ENCODE measurements around the gene PILRA. TPM values are rescaled to one million over a fixed set of nuclear protein-coding genes. Genes with fewer than 3 reads are reported as not detected.

Gene PILRA
- polyA plus RNA-seq, 1 of the 3 experiments (the other 2 are of a cell fraction) = 0.89 TPM

DNA sequence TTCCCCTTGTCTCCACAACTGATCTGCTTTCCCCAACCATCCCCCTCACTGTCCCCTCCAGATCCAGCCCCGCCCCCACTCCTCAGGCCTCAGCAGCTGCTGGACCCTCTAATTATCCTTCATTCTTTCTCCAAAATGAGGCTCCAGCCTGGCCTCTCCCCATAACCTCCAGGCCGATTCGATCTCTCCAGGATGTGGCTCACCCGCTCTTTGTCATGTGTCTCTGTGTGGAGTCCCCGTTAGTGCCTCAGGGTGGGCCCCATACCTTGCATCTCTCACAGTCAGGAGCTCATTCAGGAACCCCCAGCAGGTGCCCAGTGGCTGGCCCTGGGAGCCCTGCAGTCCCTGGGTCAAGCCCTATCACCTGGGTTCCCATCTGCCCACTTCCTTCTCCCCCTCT lies 1.3 kb downstream of the PILRA start:
- TF ChIP-seq RXRA (IDR thresholded peaks at IDR 0.05; ENCODE audit: borderline replicate concordance, low read depth) (no peak), TAF1 (IDR thresholded peaks at IDR 0.05; ENCODE audit: borderline replicate concordance, low read depth, low read length) (no peak)
- CTCF ChIA-PET = interaction anchor here (1.6 to 12.0 kb wide), 2 partner anchors 10 to 33 kb away, joined by 4 to 68 read pairs; no protein-coding TSS in a partner anchor

DNA sequence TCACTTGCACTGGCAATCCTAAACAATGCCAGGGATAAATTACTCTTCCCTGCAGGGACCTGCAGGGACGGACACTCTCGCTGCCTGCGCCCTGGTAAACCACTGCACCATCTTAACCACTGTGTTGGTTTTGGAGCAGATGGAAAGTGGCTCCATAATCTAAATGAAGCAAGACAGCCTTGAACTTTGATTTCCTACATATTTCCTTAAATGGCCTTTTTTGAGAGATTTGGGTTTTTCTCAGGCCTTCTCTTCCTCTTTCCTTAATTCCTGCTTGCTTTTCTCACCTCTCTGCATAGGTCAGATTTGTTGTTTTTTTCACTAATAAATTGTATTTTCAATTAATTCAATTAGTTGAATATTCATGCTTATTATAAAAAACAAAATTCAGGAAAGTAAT lies 2.8 kb downstream of the PILRA start:
- TF ChIP-seq NFIC (IDR thresholded peaks at IDR 0.05; ENCODE audit: borderline replicate concordance) = no peak
- TF ChIP-seq, protein P1, sequence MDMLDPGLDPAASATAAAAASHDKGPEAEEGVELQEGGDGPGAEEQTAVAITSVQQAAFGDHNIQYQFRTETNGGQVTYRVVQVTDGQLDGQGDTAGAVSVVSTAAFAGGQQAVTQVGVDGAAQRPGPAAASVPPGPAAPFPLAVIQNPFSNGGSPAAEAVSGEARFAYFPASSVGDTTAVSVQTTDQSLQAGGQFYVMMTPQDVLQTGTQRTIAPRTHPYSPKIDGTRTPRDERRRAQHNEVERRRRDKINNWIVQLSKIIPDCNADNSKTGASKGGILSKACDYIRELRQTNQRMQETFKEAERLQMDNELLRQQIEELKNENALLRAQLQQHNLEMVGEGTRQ (IDR thresholded peaks at IDR 0.05; ENCODE audit: borderline replicate concordance, low read depth, low read length) = no peak
- TF ChIP-seq, protein P2, sequence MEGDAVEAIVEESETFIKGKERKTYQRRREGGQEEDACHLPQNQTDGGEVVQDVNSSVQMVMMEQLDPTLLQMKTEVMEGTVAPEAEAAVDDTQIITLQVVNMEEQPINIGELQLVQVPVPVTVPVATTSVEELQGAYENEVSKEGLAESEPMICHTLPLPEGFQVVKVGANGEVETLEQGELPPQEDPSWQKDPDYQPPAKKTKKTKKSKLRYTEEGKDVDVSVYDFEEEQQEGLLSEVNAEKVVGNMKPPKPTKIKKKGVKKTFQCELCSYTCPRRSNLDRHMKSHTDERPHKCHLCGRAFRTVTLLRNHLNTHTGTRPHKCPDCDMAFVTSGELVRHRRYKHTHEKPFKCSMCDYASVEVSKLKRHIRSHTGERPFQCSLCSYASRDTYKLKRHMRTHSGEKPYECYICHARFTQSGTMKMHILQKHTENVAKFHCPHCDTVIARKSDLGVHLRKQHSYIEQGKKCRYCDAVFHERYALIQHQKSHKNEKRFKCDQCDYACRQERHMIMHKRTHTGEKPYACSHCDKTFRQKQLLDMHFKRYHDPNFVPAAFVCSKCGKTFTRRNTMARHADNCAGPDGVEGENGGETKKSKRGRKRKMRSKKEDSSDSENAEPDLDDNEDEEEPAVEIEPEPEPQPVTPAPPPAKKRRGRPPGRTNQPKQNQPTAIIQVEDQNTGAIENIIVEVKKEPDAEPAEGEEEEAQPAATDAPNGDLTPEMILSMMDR (IDR thresholded peaks at IDR 0.05) = no peak
- TF ChIP-seq, protein P3, sequence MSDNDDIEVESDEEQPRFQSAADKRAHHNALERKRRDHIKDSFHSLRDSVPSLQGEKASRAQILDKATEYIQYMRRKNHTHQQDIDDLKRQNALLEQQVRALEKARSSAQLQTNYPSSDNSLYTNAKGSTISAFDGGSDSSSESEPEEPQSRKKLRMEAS (IDR thresholded peaks at IDR 0.05; ENCODE audit: low read depth) = no peak
- TF ChIP-seq JUND (IDR thresholded peaks at IDR 0.05) = no peak
- no peak for TF ChIP-seq TCF12 (IDR thresholded peaks at IDR 0.05)
- TF ChIP-seq RFX5 (IDR thresholded peaks at IDR 0.05; ENCODE audit: low read length) = no peak
- no peak for TF ChIP-seq RXRA (IDR thresholded peaks at IDR 0.05; ENCODE audit: borderline replicate concordance, low read depth)
- no peak for TF ChIP-seq NRF1 (IDR thresholded peaks at IDR 0.05; ENCODE audit: low read depth, low read length)
- no peak for TF ChIP-seq YY1 (IDR thresholded peaks at IDR 0.05; ENCODE audit: low read depth)
- no peak for TF ChIP-seq MEF2A (IDR thresholded peaks at IDR 0.05; ENCODE audit: borderline replicate concordance, low read depth)
- TF ChIP-seq TEAD4 (IDR thresholded peaks at IDR 0.05; ENCODE audit: borderline replicate concordance, insufficient read depth) = no peak
- no peak for TF ChIP-seq MXI1 (IDR thresholded peaks at IDR 0.05; ENCODE audit: low read depth, low read length)
- TF ChIP-seq, protein P4, sequence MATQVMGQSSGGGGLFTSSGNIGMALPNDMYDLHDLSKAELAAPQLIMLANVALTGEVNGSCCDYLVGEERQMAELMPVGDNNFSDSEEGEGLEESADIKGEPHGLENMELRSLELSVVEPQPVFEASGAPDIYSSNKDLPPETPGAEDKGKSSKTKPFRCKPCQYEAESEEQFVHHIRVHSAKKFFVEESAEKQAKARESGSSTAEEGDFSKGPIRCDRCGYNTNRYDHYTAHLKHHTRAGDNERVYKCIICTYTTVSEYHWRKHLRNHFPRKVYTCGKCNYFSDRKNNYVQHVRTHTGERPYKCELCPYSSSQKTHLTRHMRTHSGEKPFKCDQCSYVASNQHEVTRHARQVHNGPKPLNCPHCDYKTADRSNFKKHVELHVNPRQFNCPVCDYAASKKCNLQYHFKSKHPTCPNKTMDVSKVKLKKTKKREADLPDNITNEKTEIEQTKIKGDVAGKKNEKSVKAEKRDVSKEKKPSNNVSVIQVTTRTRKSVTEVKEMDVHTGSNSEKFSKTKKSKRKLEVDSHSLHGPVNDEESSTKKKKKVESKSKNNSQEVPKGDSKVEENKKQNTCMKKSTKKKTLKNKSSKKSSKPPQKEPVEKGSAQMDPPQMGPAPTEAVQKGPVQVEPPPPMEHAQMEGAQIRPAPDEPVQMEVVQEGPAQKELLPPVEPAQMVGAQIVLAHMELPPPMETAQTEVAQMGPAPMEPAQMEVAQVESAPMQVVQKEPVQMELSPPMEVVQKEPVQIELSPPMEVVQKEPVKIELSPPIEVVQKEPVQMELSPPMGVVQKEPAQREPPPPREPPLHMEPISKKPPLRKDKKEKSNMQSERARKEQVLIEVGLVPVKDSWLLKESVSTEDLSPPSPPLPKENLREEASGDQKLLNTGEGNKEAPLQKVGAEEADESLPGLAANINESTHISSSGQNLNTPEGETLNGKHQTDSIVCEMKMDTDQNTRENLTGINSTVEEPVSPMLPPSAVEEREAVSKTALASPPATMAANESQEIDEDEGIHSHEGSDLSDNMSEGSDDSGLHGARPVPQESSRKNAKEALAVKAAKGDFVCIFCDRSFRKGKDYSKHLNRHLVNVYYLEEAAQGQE (IDR thresholded peaks at IDR 0.05; ENCODE audit: low read depth, low read length) = no peak
- TF ChIP-seq RCOR1 (IDR thresholded peaks at IDR 0.05; ENCODE audit: low read length) = no peak
- no peak for TF ChIP-seq GABPA (IDR thresholded peaks at IDR 0.05; ENCODE audit: low read depth)
- no peak for TF ChIP-seq FOXJ3 (CRISPR knock-in tag; IDR thresholded peaks at IDR 0.05)
- no peak for TF ChIP-seq CHD2 (IDR thresholded peaks at IDR 0.05; ENCODE audit: low read length, partially characterized antibody)
- no peak for TF ChIP-seq ELF1 (IDR thresholded peaks at IDR 0.05)
- TF ChIP-seq, protein P5, sequence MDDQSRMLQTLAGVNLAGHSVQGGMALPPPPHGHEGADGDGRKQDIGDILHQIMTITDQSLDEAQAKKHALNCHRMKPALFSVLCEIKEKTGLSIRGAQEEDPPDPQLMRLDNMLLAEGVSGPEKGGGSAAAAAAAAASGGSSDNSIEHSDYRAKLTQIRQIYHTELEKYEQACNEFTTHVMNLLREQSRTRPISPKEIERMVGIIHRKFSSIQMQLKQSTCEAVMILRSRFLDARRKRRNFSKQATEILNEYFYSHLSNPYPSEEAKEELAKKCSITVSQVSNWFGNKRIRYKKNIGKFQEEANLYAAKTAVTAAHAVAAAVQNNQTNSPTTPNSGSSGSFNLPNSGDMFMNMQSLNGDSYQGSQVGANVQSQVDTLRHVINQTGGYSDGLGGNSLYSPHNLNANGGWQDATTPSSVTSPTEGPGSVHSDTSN (IDR thresholded peaks at IDR 0.05) = no peak
- WGBS (ENCODE audit: low lambda C conversion rate) = 93% methylated on average over 3 of the region's 3 CpGs
- POLR2A ChIA-PET = no interaction called here
- Histone ChIP-seq H3K27ac (ENCODE audit: low read depth in 2 of 2, low read length in 1 of 2) (no peak overlapping the region), H3K27me3 (ENCODE audit: insufficient read depth) (no peaks in the 10 kb centered on the region), H3K9me3 (no peaks in the 10 kb centered on the region), H4K20me1 (ENCODE audit: insufficient read depth) (no peaks in the 10 kb centered on the region), H3K4me1 (ENCODE audit: control insufficient read depth in 1 of 2, insufficient read depth in 2 of 2, low read depth in 1 of 2, low read length in 1 of 2) (peaks cover 5 to 7% of the 10 kb centered on the region in 2 experiments; a peak in 1 of 4 replicates), H3K36me3 (replicated peaks in 1 of 2; ENCODE audit: control insufficient read depth in 1 of 2, insufficient read depth in 2 of 2, low read length in 1 of 2) (no peaks in the 10 kb centered on the region), H3K9ac (no peak overlapping the region), H3K79me2 (ENCODE audit: insufficient read depth) (no peaks in the 10 kb centered on the region), H3K9me2 (no peaks in the 10 kb centered on the region), H2AFZ (ENCODE audit: low read depth) (no peak overlapping the region), H3K4me2 (no peak overlapping the region), H3F3A (replicated peaks; ENCODE audit: insufficient read depth) (no peaks in the 10 kb centered on the region), H3K4me3 (ENCODE audit: low read depth in 2 of 2, low read length in 1 of 2) (no peak overlapping the region)
- no peak for DNase-seq
- CTCF ChIA-PET = interaction anchor here (12.0 kb wide), 1 partner anchor 32 kb away, joined by 68 read pairs; no protein-coding TSS in a partner anchor

More for the DNA sequence above, 1.3 kb downstream of the PILRA start:
- H3K79me2 ChIP-seq (ENCODE audit: insufficient read depth) = no peaks in the 10 kb centered on the region
- H2AFZ ChIP-seq (ENCODE audit: low read depth) = no peak overlapping the region
- H3K9ac ChIP-seq = no peak overlapping the region
- no peak for DNase-seq
- no peaks in the 10 kb centered on the region for H3K27me3 ChIP-seq (ENCODE audit: insufficient read depth)
- no peaks in the 10 kb centered on the region for H3K9me2 ChIP-seq
- no peaks in the 10 kb centered on the region for H3F3A ChIP-seq (replicated peaks; ENCODE audit: insufficient read depth)
- H3K4me3 ChIP-seq (ENCODE audit: low read depth in 2 of 2, low read length in 1 of 2) = no peak overlapping the region
- no peaks in the 10 kb centered on the region for H4K20me1 ChIP-seq (ENCODE audit: insufficient read depth)
- peaks cover 5 to 7% of the 10 kb centered on the region in 2 experiments; a peak in 1 of 4 replicates for H3K4me1 ChIP-seq (ENCODE audit: control insufficient read depth in 1 of 2, insufficient read depth in 2 of 2, low read depth in 1 of 2, low read length in 1 of 2)
- WGBS (ENCODE audit: low lambda C conversion rate) = 83% methylated on average over 5 of the region's 5 CpGs
- H3K36me3 ChIP-seq (replicated peaks in 1 of 2; ENCODE audit: control insufficient read depth in 1 of 2, insufficient read depth in 2 of 2, low read length in 1 of 2) = no peaks in the 10 kb centered on the region
- POLR2A ChIA-PET = no interaction called here
- H3K9me3 ChIP-seq = no peaks in the 10 kb centered on the region
- no peak overlapping the region for H3K4me2 ChIP-seq
- H3K27ac ChIP-seq (ENCODE audit: low read depth in 2 of 2, low read length in 1 of 2) = no peak overlapping the region

Measured in SK-N-SH (cell line).